A673 (cell line): ENCODE measurements around the gene GMPPA. TPM values are rescaled to one million over a fixed set of nuclear protein-coding genes. Genes with fewer than 3 reads are reported as not detected.
A peak's percentile ranks its signal among the peaks of the same experiment; 100 is the strongest.

Source experiments
- BruUV-seq: library from RNA; stranded (reverse); fragments of 400-500 nt; replicated peaks from 2 replicates; lab custom pipeline; 2021; lab: Mats Ljungman, UMichigan
- CTCF ChIA-PET: fragments of 300-600 bp; sonication (Branson Sonifier 250); formaldehyde crosslinking; loops from one replicate; lab custom pipeline; 2022; ENCODE audit warnings: antibody characterized with exemption; lab: Charles Lee
- POLR2A ChIA-PET: fragments of 300-600 bp; sonication (Branson Sonifier 250); formaldehyde crosslinking; loops from one replicate; lab custom pipeline; 2022; ENCODE audit warnings: antibody characterized with exemption; ENCODE audit not compliant: low non-redundant PET; lab: Charles Lee
- DNase-seq: peaks from one replicate; pipeline ENCODE4 v3.0.0-alpha.2; 2015; ENCODE audit warnings: low spot score
- H3K27ac ChIP-seq: fragments of 200-600 bp; sonication (generic); 2 replicates; pipeline ENCODE4 v1.5.1; 2016; ENCODE audit warnings: mixed run types, low read depth, mild to moderate bottlenecking, mixed read lengths, antibody characterized with exemption, low read length; ENCODE audit not compliant: poor library complexity, severe bottlenecking
- H3K27me3 ChIP-seq: fragments of 200-600 bp; sonication (generic); replicated peaks from 2 replicates; pipeline ENCODE4 v1.6.1; 2017; ENCODE audit warnings: mixed run types, low read depth, mild to moderate bottlenecking, mixed read lengths, antibody characterized with exemption, low read length; ENCODE audit not compliant: insufficient read depth, poor library complexity
- H3K36me3 ChIP-seq: fragments of 200-600 bp; sonication (generic); 2 replicates; pipeline ENCODE4 v1.6.1; 2016; ENCODE audit warnings: mixed run types, mild to moderate bottlenecking, mixed read lengths, antibody characterized with exemption, low read length; ENCODE audit not compliant: insufficient read depth, poor library complexity, severe bottlenecking
- H3K4me1 ChIP-seq: fragments of 200-600 bp; sonication (generic); 2 replicates; pipeline ENCODE4 v1.6.1; 2017; ENCODE audit warnings: mixed run types, mild to moderate bottlenecking, mixed read lengths, antibody characterized with exemption, low read length; ENCODE audit not compliant: insufficient read depth, poor library complexity, severe bottlenecking
- H3K4me3 ChIP-seq: fragments of 200-600 bp; sonication (generic); 2 replicates; pipeline ENCODE4 v1.5.1; 2016; ENCODE audit warnings: low read depth, mixed run types, mild to moderate bottlenecking, mixed read lengths, low read length; ENCODE audit not compliant: poor library complexity, severe bottlenecking
- H3K9me3 ChIP-seq: fragments of 200-600 bp; sonication (generic); 2 replicates; pipeline ENCODE4 v1.6.1; 2016; ENCODE audit warnings: mixed run types, low read depth, mild to moderate bottlenecking, mixed read lengths, antibody characterized with exemption, low read length; ENCODE audit not compliant: poor library complexity, severe bottlenecking
- CTCF ChIP-seq: fragments of 300-800, 200-600 bp; sonication (generic); conservative IDR thresholded peaks from 2 replicates; pipeline ENCODE4 v1.5.1; 2017; ENCODE audit warnings: low read depth, mild to moderate bottlenecking, antibody characterized with exemption, low read length, moderate library complexity, mixed read lengths
- EZH2 ChIP-seq: fragments of 200-600 bp; sonication (generic); IDR thresholded peaks from 2 replicates; pipeline ENCODE4 v1.6.1; 2017; ENCODE audit warnings: borderline replicate concordance, low read depth, mild to moderate bottlenecking, mixed read lengths, antibody characterized with exemption, low read length; ENCODE audit not compliant: poor library complexity, severe bottlenecking
- intact Hi-C: fragments of 100-400 bp; cut with micrococcal nuclease; formaldehyde crosslinking; loops from one replicate; pipeline ENCODE4 v1.10.0; 2022; ENCODE audit not compliant: unreplicated experiment
- total RNA-seq: library from RNA; stranded (reverse); gene quantifications from 2 replicates; pipeline ENCODE4 v1.2.3, GENCODE V29; 2021

Gene GMPPA
- total RNA-seq, 1 experiment from 2014 or later = 32.1 TPM

- Histone ChIP-seq H3K4me3 (no peak overlapping the region), H3K4me1 (peaks cover 6% of the 10 kb centered on the region), H3K36me3 (peaks cover 3% of the 10 kb centered on the region), H3K27me3 (no peaks in the 10 kb centered on the region), H3K9me3 (no peaks in the 10 kb centered on the region), H3K27ac (no peak overlapping the region)
- ChIA-PET CTCF (no interaction called here), POLR2A (no interaction called here)
- TF ChIP-seq CTCF (no peak), EZH2 (no peak)
- DNase-seq = no peak
- intact Hi-C loops = no loop called here
- BruUV-seq = no TSS peak
These were observed 38.3 kb downstream of the GMPPA start for GRCh38 chr2:219536967-219537366.

- ChIA-PET POLR2A (no interaction called here), CTCF (no interaction called here)
- H3K27me3 ChIP-seq = no peaks in the 10 kb centered on the region
- no peaks in the 10 kb centered on the region for H3K9me3 ChIP-seq
- DNase-seq = no peak
- peak overlapping the region; percentile 23 for H3K27ac ChIP-seq
- H3K4me1 ChIP-seq = peaks cover 11% of the 10 kb centered on the region
- peaks cover 3% of the 10 kb centered on the region for H3K36me3 ChIP-seq
- BruUV-seq = no TSS peak
- no peak for TF ChIP-seq CTCF
- no peak for TF ChIP-seq EZH2
- intact Hi-C loops = no loop called here
- no peak overlapping the region for H3K4me3 ChIP-seq
These were observed 39.2 kb downstream of the GMPPA start for GRCh38 chr2:219537657-219538488.

GRCh38 chr2:219538504-219538951, 39.8 kb downstream of the GMPPA start:
- DNase-seq = no peak
- intact Hi-C loops = no loop called here
- Histone ChIP-seq H3K9me3 (no peaks in the 10 kb centered on the region), H3K36me3 (peaks cover 3% of the 10 kb centered on the region), H3K27me3 (no peaks in the 10 kb centered on the region), H3K4me3 (no peak overlapping the region), H3K27ac (peak overlapping the region; percentile 23), H3K4me1 (peaks cover 12% of the 10 kb centered on the region)
- ChIA-PET CTCF (no interaction called here), POLR2A (no interaction called here)
- no peak for TF ChIP-seq EZH2
- no peak for TF ChIP-seq CTCF
- BruUV-seq = no TSS peak
